Measurements from ENCODE around the gene CUL9.

Gene CUL9

DNA sequence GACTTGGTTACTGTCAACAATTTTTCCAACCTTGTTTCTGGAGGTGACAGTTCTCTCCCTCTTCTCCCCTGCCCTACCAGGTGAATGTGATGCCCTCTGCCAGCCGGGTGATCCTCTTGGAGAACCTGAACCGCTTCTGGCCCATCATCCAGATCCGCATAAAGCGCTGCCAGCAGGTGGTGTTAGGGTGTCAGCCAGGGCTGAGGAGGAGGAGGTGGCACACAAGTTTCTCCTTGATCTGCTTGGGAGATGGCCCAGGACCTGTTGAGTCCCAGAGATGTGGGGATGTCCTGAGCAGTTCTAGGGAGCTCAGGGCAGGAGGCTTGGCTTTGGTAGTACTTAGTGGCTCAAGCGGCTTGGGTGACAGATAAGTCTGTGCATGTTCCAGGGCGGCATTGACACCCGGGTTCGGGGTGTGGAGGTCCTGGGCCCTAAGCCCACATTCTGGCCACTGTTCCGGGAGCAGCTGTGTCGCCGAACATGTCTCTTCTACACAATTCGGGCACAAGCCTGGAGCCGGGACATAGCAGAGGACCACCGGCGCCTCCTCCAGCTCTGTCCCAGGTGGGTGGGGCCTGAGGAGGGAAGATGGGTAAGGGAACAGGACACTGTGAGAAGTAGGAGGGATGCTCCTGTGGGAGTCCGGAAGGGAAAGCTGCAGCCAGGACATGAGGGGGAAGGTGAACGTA is 21.2 kb downstream of the CUL9 start:
- no peaks in the 10 kb centered on the region for H3K4me1 ChIP-seq (ENCODE audit: insufficient read depth, low read length)
- no peaks in the 10 kb centered on the region for H3K36me3 ChIP-seq (ENCODE audit: insufficient read depth, low read length)
- H3K27ac ChIP-seq (ENCODE audit: low read depth, low read length), result no peak overlapping the region
- no peak overlapping the region for H3K4me3 ChIP-seq (ENCODE audit: low read length)
- 93% methylated on average over 17 of the region's 17 CpGs for WGBS
- no peak overlapping the region for H3K9ac ChIP-seq (ENCODE audit: low read depth, low read length)
- H3K27me3 ChIP-seq (ENCODE audit: insufficient read depth, low read length), result no peaks in the 10 kb centered on the region
- H3K9me3 ChIP-seq (ENCODE audit: insufficient read depth, low read depth, low read length), result no peaks in the 10 kb centered on the region

DNA sequence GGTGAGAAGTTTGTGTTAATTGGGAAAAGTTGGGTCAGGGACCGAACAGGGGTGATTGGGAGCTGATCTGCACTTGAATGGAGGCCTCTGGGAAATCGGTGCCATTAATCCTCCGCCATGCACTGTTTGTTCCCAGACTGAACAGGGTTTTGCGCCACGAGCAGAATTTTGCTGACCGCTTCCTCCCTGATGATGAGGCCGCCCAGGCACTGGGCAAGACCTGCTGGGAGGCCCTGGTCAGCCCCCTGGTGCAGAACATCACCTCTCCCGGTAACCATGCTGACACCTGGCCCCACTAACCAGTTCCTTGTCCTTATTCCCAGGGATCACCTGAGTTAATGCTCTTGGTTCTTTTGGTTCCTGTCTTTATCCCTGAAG is 21.7 kb downstream of the CUL9 start:
- no peaks in the 10 kb centered on the region for H3K9me3 ChIP-seq (ENCODE audit: insufficient read depth, low read depth, low read length)
- H3K36me3 ChIP-seq (ENCODE audit: insufficient read depth, low read length), result no peaks in the 10 kb centered on the region
- no peak overlapping the region for H3K4me3 ChIP-seq (ENCODE audit: low read length)
- no peaks in the 10 kb centered on the region for H3K4me1 ChIP-seq (ENCODE audit: insufficient read depth, low read length)
- WGBS, result 91% methylated on average over 8 of the region's 8 CpGs
- H3K27me3 ChIP-seq (ENCODE audit: insufficient read depth, low read length), result no peaks in the 10 kb centered on the region
- no peak overlapping the region for H3K9ac ChIP-seq (ENCODE audit: low read depth, low read length)
- no peak overlapping the region for H3K27ac ChIP-seq (ENCODE audit: low read depth, low read length)

DNA sequence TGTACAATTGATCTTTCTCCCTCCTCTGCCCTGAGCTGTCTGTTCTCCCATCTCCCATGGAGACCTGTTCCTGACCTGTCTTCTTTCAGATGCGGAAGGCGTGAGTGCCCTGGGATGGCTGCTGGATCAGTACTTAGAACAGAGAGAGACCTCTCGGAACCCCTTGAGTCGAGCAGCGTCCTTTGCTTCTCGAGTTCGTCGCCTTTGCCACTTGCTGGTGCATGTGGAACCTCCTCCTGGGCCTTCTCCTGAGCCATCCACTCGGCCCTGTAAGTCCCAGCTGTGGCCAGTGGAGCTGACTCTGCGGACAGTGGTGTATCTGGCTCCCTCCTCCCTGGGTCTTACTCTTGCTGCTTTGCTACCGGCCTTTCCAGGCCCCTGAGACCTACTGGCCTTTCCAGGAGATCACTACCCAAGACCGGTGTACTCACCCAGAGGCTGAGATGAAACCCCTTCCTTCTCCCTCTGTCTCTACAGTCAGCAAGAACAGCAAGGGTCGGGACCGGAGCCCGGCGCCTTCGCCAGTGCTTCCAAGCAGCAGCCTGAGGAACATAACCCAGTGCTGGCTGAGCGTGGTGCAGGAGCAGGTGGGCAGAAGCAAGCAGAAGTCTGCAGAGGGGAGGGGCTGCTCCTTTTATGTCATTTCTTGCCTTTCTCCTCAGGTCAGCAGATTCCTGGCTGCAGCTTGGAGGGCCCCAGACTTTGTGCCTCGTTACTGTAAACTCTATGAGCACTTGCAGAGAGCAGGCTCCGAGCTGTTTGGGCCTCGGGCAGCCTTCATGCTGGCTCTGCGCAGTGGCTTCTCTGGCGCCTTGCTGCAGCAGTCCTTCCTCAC is 22.5 kb downstream of the CUL9 start:
- no peaks in the 10 kb centered on the region for H3K9me3 ChIP-seq (ENCODE audit: insufficient read depth, low read depth, low read length)
- no peaks in the 10 kb centered on the region for H3K4me1 ChIP-seq (ENCODE audit: insufficient read depth, low read length)
- H3K36me3 ChIP-seq (ENCODE audit: insufficient read depth, low read length), result no peaks in the 10 kb centered on the region
- no peak overlapping the region for H3K27ac ChIP-seq (ENCODE audit: low read depth, low read length)
- H3K9ac ChIP-seq (ENCODE audit: low read depth, low read length), result no peak overlapping the region
- H3K4me3 ChIP-seq (ENCODE audit: low read length), result no peak overlapping the region
- no peaks in the 10 kb centered on the region for H3K27me3 ChIP-seq (ENCODE audit: insufficient read depth, low read length)
- 93% methylated on average over 23 of the region's 23 CpGs for WGBS

DNA sequence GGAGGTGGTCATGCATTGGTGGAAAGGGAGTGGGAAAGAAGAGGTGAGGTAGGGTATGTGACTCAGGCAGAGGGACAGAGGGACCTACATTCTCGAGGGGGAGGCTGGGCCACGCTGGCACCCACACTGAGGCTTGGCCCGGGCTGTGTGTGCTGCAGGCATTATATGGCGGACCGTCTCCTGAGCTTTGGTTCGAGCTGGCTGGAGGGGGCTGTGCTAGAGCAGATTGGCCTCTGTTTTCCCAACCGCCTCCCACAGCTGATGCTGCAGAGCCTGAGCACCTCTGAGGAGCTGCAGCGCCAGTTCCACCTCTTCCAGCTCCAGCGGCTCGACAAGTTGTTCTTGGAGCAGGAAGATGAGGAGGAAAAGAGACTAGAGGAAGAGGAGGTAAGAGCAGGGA is 23.9 kb downstream of the CUL9 start:
- WGBS, result 92% methylated on average over 10 of the region's 10 CpGs
- Histone ChIP-seq H3K27me3 (ENCODE audit: insufficient read depth, low read length) (no peaks in the 10 kb centered on the region), H3K36me3 (ENCODE audit: insufficient read depth, low read length) (no peaks in the 10 kb centered on the region), H3K4me1 (ENCODE audit: insufficient read depth, low read length) (no peaks in the 10 kb centered on the region), H3K9me3 (ENCODE audit: insufficient read depth, low read depth, low read length) (no peaks in the 10 kb centered on the region), H3K27ac (ENCODE audit: low read depth, low read length) (no peak overlapping the region), H3K4me3 (ENCODE audit: low read length) (no peak overlapping the region), H3K9ac (ENCODE audit: low read depth, low read length) (no peak overlapping the region)

DNA sequence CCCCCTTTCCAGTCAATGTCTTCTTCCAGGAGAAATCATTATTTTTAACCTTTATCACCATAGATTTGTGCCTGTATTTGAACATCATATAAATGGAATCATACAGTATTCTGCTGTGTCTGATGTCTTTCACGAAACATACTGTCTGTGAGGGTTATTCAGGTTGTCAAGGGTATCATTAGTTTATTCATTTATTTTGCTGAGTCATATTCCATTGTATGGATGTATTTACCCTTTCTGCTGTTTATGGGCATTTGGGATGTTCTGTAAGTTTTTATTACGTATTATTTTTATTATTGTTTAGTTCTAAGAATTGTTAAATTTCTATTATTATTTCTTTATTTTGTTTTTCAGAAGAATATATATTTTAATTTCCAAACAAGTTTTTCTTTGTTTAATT is 25.3 kb downstream of the CUL9 start:
- Histone ChIP-seq H3K36me3 (ENCODE audit: insufficient read depth, low read length) (no peaks in the 10 kb centered on the region), H3K27ac (ENCODE audit: low read depth, low read length) (no peak overlapping the region), H3K4me3 (ENCODE audit: low read length) (no peak overlapping the region), H3K9ac (ENCODE audit: low read depth, low read length) (no peak overlapping the region), H3K4me1 (ENCODE audit: insufficient read depth, low read length) (no peaks in the 10 kb centered on the region), H3K27me3 (ENCODE audit: insufficient read depth, low read length) (no peaks in the 10 kb centered on the region), H3K9me3 (ENCODE audit: insufficient read depth, low read depth, low read length) (no peaks in the 10 kb centered on the region)
- WGBS, result 100% methylated on average over 1 of the region's 2 CpGs

DNA sequence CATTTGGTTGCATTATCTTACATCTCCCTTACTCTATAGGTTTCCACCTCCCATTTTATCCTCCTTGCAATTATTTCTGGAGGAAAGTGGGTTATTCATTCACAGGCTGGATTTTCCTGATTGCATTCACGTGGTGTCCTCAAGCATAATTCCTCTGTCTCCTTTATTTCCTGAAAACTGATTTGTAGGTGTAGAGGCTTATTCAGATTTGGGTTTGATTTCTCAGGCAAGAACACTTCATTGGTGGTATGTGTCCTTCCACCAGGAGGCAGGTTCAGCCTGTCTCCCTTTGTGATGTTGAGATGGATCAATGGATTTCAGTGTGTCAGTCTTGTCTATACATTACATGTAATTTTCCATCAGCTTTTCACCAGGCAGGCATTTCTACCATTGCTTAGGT is 30.0 kb downstream of the CUL9 start:
- Histone ChIP-seq H3K36me3 (ENCODE audit: insufficient read depth, low read length) (no peaks in the 10 kb centered on the region), H3K4me1 (ENCODE audit: insufficient read depth, low read length) (no peaks in the 10 kb centered on the region), H3K4me3 (ENCODE audit: low read length) (no peak overlapping the region), H3K9me3 (ENCODE audit: insufficient read depth, low read depth, low read length) (no peaks in the 10 kb centered on the region), H3K27me3 (ENCODE audit: insufficient read depth, low read length) (no peaks in the 10 kb centered on the region), H3K27ac (ENCODE audit: low read depth, low read length) (no peak overlapping the region), H3K9ac (ENCODE audit: low read depth, low read length) (no peak overlapping the region)
- WGBS, result no CpG with 5 or more reads among the region's 1 CpG

DNA sequence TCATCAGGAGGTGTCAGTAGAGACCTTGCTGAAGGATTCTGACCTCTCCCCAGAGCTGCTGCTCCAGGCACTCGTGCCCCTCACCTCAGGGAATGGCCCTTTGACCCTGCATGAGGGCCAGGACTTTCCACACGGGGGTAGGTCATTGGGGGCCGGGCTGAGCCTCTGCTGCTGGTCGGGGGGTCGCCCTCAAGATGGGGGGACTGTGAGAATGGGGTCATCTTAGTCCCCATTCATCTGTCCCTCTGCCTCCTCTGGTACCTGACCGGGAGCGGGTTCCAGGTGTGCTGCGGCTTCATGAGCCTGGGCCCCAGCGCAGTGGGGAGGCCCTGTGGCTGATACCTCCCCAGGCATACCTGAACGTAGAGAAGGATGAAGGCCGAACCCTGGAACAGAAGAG is 31.4 kb downstream of the CUL9 start:
- Histone ChIP-seq H3K4me3 (ENCODE audit: low read length) (no peak overlapping the region), H3K36me3 (ENCODE audit: insufficient read depth, low read length) (no peaks in the 10 kb centered on the region), H3K9me3 (ENCODE audit: insufficient read depth, low read depth, low read length) (no peaks in the 10 kb centered on the region), H3K27ac (ENCODE audit: low read depth, low read length) (no peak overlapping the region), H3K9ac (ENCODE audit: low read depth, low read length) (no peak overlapping the region), H3K27me3 (ENCODE audit: insufficient read depth, low read length) (no peaks in the 10 kb centered on the region), H3K4me1 (ENCODE audit: insufficient read depth, low read length) (no peaks in the 10 kb centered on the region)
- WGBS, result 91% methylated on average over 11 of the region's 11 CpGs

DNA sequence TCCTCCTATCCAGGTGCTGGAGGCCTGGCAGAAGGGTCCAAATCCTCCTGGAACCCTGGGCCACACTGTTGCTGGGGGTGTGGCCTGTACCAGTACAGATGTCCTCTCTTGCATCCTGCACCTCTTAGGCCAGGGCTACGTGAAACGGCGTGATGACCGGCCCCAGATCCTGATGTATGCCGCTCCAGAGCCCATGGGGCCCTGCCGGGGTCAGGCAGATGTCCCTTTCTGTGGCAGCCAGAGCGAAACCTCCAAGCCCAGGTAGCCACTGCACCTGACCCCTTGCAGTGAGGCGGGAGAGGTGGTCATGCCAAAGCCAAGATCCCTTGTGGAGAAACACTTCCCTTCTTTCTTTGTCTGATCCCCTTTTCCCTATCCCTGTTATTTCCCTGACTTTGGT is 33.1 kb downstream of the CUL9 start:
- Histone ChIP-seq H3K4me1 (ENCODE audit: insufficient read depth, low read length) (no peaks in the 10 kb centered on the region), H3K27ac (ENCODE audit: low read depth, low read length) (no peak overlapping the region), H3K9ac (ENCODE audit: low read depth, low read length) (no peak overlapping the region), H3K27me3 (ENCODE audit: insufficient read depth, low read length) (no peaks in the 10 kb centered on the region), H3K9me3 (ENCODE audit: insufficient read depth, low read depth, low read length) (no peaks in the 10 kb centered on the region), H3K4me3 (ENCODE audit: low read length) (no peak overlapping the region), H3K36me3 (ENCODE audit: insufficient read depth, low read length) (no peaks in the 10 kb centered on the region)
- WGBS, result 96% methylated on average over 8 of the region's 8 CpGs

DNA sequence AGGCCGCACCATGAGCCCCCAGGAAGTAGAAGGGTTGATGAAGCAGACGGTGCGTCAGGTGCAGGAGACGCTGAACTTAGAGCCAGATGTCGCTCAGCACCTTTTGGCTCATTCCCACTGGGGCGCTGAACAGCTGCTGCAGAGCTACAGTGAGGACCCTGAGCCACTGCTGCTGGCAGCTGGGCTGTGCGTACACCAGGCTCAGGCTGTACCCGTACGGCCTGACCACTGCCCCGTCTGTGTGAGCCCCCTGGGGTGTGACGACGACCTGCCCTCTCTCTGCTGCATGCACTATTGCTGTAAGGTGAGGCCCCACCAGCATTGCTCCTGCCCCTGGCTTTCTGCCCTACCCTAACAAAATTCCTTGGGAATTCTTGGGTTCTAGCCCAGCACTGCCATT is 34.2 kb downstream of the CUL9 start:
- Histone ChIP-seq H3K27me3 (ENCODE audit: insufficient read depth, low read length) (no peaks in the 10 kb centered on the region), H3K4me1 (ENCODE audit: insufficient read depth, low read length) (no peaks in the 10 kb centered on the region), H3K27ac (ENCODE audit: low read depth, low read length) (no peak overlapping the region), H3K9me3 (ENCODE audit: insufficient read depth, low read depth, low read length) (no peaks in the 10 kb centered on the region), H3K9ac (ENCODE audit: low read depth, low read length) (no peak overlapping the region), H3K4me3 (ENCODE audit: low read length) (no peak overlapping the region), H3K36me3 (ENCODE audit: insufficient read depth, low read length) (no peaks in the 10 kb centered on the region)
- WGBS, result 88% methylated on average over 12 of the region's 12 CpGs

DNA sequence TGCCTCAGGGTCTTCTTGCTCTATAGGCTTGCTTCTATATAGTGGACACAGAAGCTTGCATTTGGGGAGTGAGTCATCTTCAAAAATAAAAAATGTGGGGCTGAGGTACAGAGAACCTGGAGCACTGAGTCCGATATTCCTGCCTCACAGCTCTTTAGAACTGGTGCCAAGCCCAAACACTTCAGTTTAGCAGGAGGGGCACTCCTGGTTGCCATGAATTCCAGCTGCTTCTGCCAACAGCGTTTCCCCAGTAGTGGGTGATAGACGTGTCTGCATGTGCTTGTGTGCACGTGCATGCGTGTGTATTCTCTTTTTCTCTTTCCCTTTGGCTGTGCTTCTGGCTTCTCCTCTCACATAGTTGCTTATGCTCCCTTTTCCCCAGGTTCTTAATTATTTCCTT is 35.4 kb downstream of the CUL9 start:
- 95% methylated on average over 5 of the region's 5 CpGs for WGBS

DNA sequence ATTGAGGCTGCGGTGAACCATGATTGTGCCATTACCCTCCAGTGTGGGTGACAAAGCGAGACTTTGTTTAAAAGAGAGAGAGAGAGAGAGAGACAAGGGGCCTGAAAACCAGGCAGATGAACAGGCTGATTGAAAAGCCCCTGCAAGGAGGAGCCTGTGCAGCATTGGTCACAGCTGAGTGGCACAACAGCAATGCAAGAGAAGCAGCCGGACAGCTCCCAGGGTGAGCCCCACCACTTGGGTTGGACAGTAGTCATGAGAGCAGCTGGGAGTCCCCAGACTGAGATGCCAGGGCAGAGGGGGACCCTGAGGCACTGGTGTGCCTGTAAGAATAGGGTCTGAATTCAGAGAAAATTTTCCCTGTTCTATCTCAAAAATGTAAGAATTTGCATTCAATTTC is 37.1 kb downstream of the CUL9 start:
- 0 out of 2 replicates have a peak, but pooled peaks cover 6% of the 10 kb centered on the region for H3K36me3 ChIP-seq (ENCODE audit: insufficient read depth, low read length)
- no peak overlapping the region for H3K4me3 ChIP-seq (ENCODE audit: low read length)
- no peaks in the 10 kb centered on the region for H3K27me3 ChIP-seq (ENCODE audit: insufficient read depth, low read length)
- no peaks in the 10 kb centered on the region for H3K9me3 ChIP-seq (ENCODE audit: insufficient read depth, low read depth, low read length)
- WGBS, result 96% methylated on average over 3 of the region's 3 CpGs
- H3K9ac ChIP-seq (ENCODE audit: low read depth, low read length), result no peak overlapping the region
- no peaks in the 10 kb centered on the region for H3K4me1 ChIP-seq (ENCODE audit: insufficient read depth, low read length)
- H3K27ac ChIP-seq (ENCODE audit: low read depth, low read length), result no peak overlapping the region

More for the DNA sequence above, 35.4 kb downstream of the CUL9 start:
- H3K27ac ChIP-seq (ENCODE audit: low read depth, low read length), result no peak overlapping the region
- no peaks in the 10 kb centered on the region for H3K36me3 ChIP-seq (ENCODE audit: insufficient read depth, low read length)
- no peaks in the 10 kb centered on the region for H3K27me3 ChIP-seq (ENCODE audit: insufficient read depth, low read length)
- H3K9ac ChIP-seq (ENCODE audit: low read depth, low read length), result no peak overlapping the region
- no peak overlapping the region for H3K4me3 ChIP-seq (ENCODE audit: low read length)
- H3K4me1 ChIP-seq (ENCODE audit: insufficient read depth, low read length), result no peaks in the 10 kb centered on the region
- H3K9me3 ChIP-seq (ENCODE audit: insufficient read depth, low read depth, low read length), result no peaks in the 10 kb centered on the region

All from HUES64 (cell line).